Tibial nerve (tissue), 4 donors: Measurements from ENCODE around the gene NCAM1.

Source experiments
- EP300 ChIP-seq, 2 donors: sonication (generic); formaldehyde crosslinking; IDR thresholded peaks; one replicate each; pipeline ENCODE4 v1.6.1; 2017; ENCODE audit warnings: antibody characterized with exemption in 2 of 2, mild to moderate bottlenecking in 1 of 2
- POLR2A ChIP-seq, 2 donors: fragments of 450-650 bp; IDR thresholded peaks; one replicate each; pipeline ENCODE4 v1.6.1; 2017; ENCODE audit warnings: antibody characterized with exemption in 2 of 2, mild to moderate bottlenecking in 2 of 2, moderate library complexity in 2 of 2
- TF ChIP-seq, protein P1 (sequence below), 5 experiments: fragments of 200-600 bp in 3 of 5; fragments of 450-650 bp in 2 of 5; sonication (generic) in 3 of 5; IDR thresholded peaks; one replicate each; pipeline ENCODE4 v1.5.1; 2016 to 2019; ENCODE audit warnings: antibody characterized with exemption in 5 of 5, mild to moderate bottlenecking in 3 of 5, moderate library complexity in 2 of 5

GRCh38 chr11:112925516-112926310, 35.5 kb upstream of the NCAM1 start:
- TF ChIP-seq, protein P1, sequence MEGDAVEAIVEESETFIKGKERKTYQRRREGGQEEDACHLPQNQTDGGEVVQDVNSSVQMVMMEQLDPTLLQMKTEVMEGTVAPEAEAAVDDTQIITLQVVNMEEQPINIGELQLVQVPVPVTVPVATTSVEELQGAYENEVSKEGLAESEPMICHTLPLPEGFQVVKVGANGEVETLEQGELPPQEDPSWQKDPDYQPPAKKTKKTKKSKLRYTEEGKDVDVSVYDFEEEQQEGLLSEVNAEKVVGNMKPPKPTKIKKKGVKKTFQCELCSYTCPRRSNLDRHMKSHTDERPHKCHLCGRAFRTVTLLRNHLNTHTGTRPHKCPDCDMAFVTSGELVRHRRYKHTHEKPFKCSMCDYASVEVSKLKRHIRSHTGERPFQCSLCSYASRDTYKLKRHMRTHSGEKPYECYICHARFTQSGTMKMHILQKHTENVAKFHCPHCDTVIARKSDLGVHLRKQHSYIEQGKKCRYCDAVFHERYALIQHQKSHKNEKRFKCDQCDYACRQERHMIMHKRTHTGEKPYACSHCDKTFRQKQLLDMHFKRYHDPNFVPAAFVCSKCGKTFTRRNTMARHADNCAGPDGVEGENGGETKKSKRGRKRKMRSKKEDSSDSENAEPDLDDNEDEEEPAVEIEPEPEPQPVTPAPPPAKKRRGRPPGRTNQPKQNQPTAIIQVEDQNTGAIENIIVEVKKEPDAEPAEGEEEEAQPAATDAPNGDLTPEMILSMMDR (IDR thresholded peaks at IDR 0.05), result no peak
- no peak for TF ChIP-seq POLR2A (IDR thresholded peaks at IDR 0.05)
- TF ChIP-seq EP300 (IDR thresholded peaks at IDR 0.05), result no peak
